ENCODE measurements around the gene YBX2. TPM values are rescaled to one million over a fixed set of nuclear protein-coding genes. Genes with fewer than 3 reads are reported as not detected.

YBX2 gene
- total RNA-seq, 1 donor from 2014 or later: 7.0 TPM

- peak overlapping the region; percentile 97 for H3K27ac Mint-ChIP-seq
- no peaks in the 10 kb centered on the region for H3K9me3 Mint-ChIP-seq
- peaks cover 29% of the 10 kb centered on the region for H3K36me3 Mint-ChIP-seq
- H3K4me1 Mint-ChIP-seq (ENCODE audit: unreplicated experiment): peaks cover 31% of the 10 kb centered on the region
- H3K27me3 Mint-ChIP-seq: peaks cover 4% of the 10 kb centered on the region
- TF ChIP-seq CTCF (conservative IDR thresholded peaks at IDR 0.05): no peak
- peak overlapping the region; percentile 98 for H3K4me3 Mint-ChIP-seq
- DNase-seq (ENCODE audit: extremely low spot score, unreplicated experiment): no peak
Measured at GRCh38 chr17:7241090-7241733, 53.2 kb downstream of the YBX2 start.

- H3K4me1 Mint-ChIP-seq (ENCODE audit: unreplicated experiment): peaks cover 30% of the 10 kb centered on the region
- peak overlapping the region; percentile 98 for H3K4me3 Mint-ChIP-seq
- H3K27me3 Mint-ChIP-seq: peaks cover 4% of the 10 kb centered on the region
- H3K9me3 Mint-ChIP-seq: no peaks in the 10 kb centered on the region
- H3K36me3 Mint-ChIP-seq: peaks cover 25% of the 10 kb centered on the region
- TF ChIP-seq CTCF (conservative IDR thresholded peaks at IDR 0.05): no peak
- DNase-seq (ENCODE audit: extremely low spot score, unreplicated experiment): no peak
- H3K27ac Mint-ChIP-seq: peak overlapping the region; percentile 97
Measured at GRCh38 chr17:7240375-7240774, 54.1 kb downstream of the YBX2 start.

- no peak for TF ChIP-seq CTCF (conservative IDR thresholded peaks at IDR 0.05)
- H3K9me3 Mint-ChIP-seq: no peaks in the 10 kb centered on the region
- H3K36me3 Mint-ChIP-seq: peaks cover 28% of the 10 kb centered on the region
- H3K4me1 Mint-ChIP-seq (ENCODE audit: unreplicated experiment): peaks cover 35% of the 10 kb centered on the region
- DNase-seq (ENCODE audit: extremely low spot score, unreplicated experiment): peak; percentile 98
- peak within 1 kb of the TSS; percentile 98 for H3K4me3 Mint-ChIP-seq
- H3K27me3 Mint-ChIP-seq: peaks cover 4% of the 10 kb centered on the region
- H3K27ac Mint-ChIP-seq: peak within 1 kb of the TSS; percentile 97
Measured at GRCh38 chr17:7239091-7240027, 55.1 kb downstream of the YBX2 start, which contains the start of gene PHF23. Gene PHF23 (minus strand): TSS chr17:7239457. CDS start chr17:7239279, 178 bp downstream.

- H3K4me1 Mint-ChIP-seq (ENCODE audit: unreplicated experiment): peaks cover 38% of the 10 kb centered on the region
- H3K4me3 Mint-ChIP-seq: peak overlapping the region; percentile 98
Measured at GRCh38 chr17:7238420-7239090, 55.9 kb downstream of the YBX2 start.

More at GRCh38 chr17:7238420-7239090, 55.9 kb downstream of the YBX2 start:
- peaks cover 27% of the 10 kb centered on the region for H3K36me3 Mint-ChIP-seq
- H3K27ac Mint-ChIP-seq: peak overlapping the region; percentile 97
- no peaks in the 10 kb centered on the region for H3K9me3 Mint-ChIP-seq
- TF ChIP-seq CTCF (conservative IDR thresholded peaks at IDR 0.05): no peak
- DNase-seq (ENCODE audit: extremely low spot score, unreplicated experiment): no peak
- H3K27me3 Mint-ChIP-seq: peaks cover 4% of the 10 kb centered on the region

Other genes starting within 250 kb of the YBX2 start
- gene CLEC10A, start 214.4 kb downstream of the YBX2 start, total RNA-seq (ENCODE audit: low replicate concordance): not detected in 2 replicates
- 0.82 and 1.3 TPM in 2 replicates for gene ASGR2, start 179.8 kb downstream of the YBX2 start, total RNA-seq (ENCODE audit: low replicate concordance)
- gene ASGR1, start 115.3 kb downstream of the YBX2 start, total RNA-seq (ENCODE audit: low replicate concordance): 7.5 and 9.7 TPM in 2 replicates
- gene DLG4, start 74.8 kb downstream of the YBX2 start, total RNA-seq (ENCODE audit: low replicate concordance): 7.8 and 46.1 TPM in 2 replicates
- 573 and 617 TPM in 2 replicates for gene ACADVL, start 74.7 kb downstream of the YBX2 start, total RNA-seq (ENCODE audit: low replicate concordance)
- gene DVL2, start 60.1 kb downstream of the YBX2 start, total RNA-seq (ENCODE audit: low replicate concordance): 62.8 and 93.9 TPM in 2 replicates
- 42.8 and 61.1 TPM in 2 replicates for gene PHF23, start 55.2 kb downstream of the YBX2 start, total RNA-seq (ENCODE audit: low replicate concordance)
- 478 and 570 TPM in 2 replicates for gene GABARAP, start 52.2 kb downstream of the YBX2 start, total RNA-seq (ENCODE audit: low replicate concordance)
- gene CTDNEP1, start 42.9 kb downstream of the YBX2 start, total RNA-seq (ENCODE audit: low replicate concordance): 138 and 154 TPM in 2 replicates
- 43.1 and 55.7 TPM in 2 replicates for gene ELP5, start 42.4 kb downstream of the YBX2 start, total RNA-seq (ENCODE audit: low replicate concordance)
- gene CLDN7, start 32.2 kb downstream of the YBX2 start, total RNA-seq (ENCODE audit: low replicate concordance): 118 and 284 TPM in 2 replicates
- gene SLC2A4, start 12.9 kb downstream of the YBX2 start, total RNA-seq (ENCODE audit: low replicate concordance): 1.2 and 4.0 TPM in 2 replicates
- gene EIF5A, start 13.0 kb upstream of the YBX2 start, total RNA-seq (ENCODE audit: low replicate concordance): 454 and 510 TPM in 2 replicates
- 75.0 and 75.4 TPM in 2 replicates for gene GPS2, start 20.7 kb upstream of the YBX2 start, total RNA-seq (ENCODE audit: low replicate concordance)
- gene NEURL4, start 34.7 kb upstream of the YBX2 start, total RNA-seq (ENCODE audit: low replicate concordance): 49.9 and 61.5 TPM in 2 replicates
- gene ACAP1, start 41.9 kb upstream of the YBX2 start, total RNA-seq (ENCODE audit: low replicate concordance): 3.2 and 8.3 TPM in 2 replicates
- gene KCTD11, start 57.5 kb upstream of the YBX2 start, total RNA-seq (ENCODE audit: low replicate concordance): 9.5 and 15.5 TPM in 2 replicates
- not detected in 2 replicates for gene TMEM95, start 60.5 kb upstream of the YBX2 start, total RNA-seq (ENCODE audit: low replicate concordance)
- gene TNK1, start 86.5 kb upstream of the YBX2 start, total RNA-seq (ENCODE audit: low replicate concordance): 6.6 and 11.5 TPM in 2 replicates
- gene PLSCR3, start 99.9 kb upstream of the YBX2 start, total RNA-seq (ENCODE audit: low replicate concordance): 39.8 and 55.8 TPM in 2 replicates
- gene TMEM256, start 109.5 kb upstream of the YBX2 start, total RNA-seq (ENCODE audit: low replicate concordance): 89.8 and 90.3 TPM in 2 replicates
- 15.0 and 68.4 TPM in 2 replicates for gene NLGN2, start 113.2 kb upstream of the YBX2 start, total RNA-seq (ENCODE audit: low replicate concordance)
- 0.31 TPM in 1 of 2 replicates, not detected in the other for gene SPEM1, start 125.7 kb upstream of the YBX2 start, total RNA-seq (ENCODE audit: low replicate concordance)
- not detected in 2 replicates for gene SPEM2, start 131.0 kb upstream of the YBX2 start, total RNA-seq (ENCODE audit: low replicate concordance)
- not detected in 2 replicates for gene SPEM3, start 134.2 kb upstream of the YBX2 start, total RNA-seq (ENCODE audit: low replicate concordance)
- gene TMEM102, start 140.8 kb upstream of the YBX2 start, total RNA-seq (ENCODE audit: low replicate concordance): 6.4 and 15.9 TPM in 2 replicates
- 21.8 and 76.0 TPM in 2 replicates for gene FGF11, start 144.9 kb upstream of the YBX2 start, total RNA-seq (ENCODE audit: low replicate concordance)
- 16.4 and 51.1 TPM in 2 replicates for gene CHRNB1, start 150.4 kb upstream of the YBX2 start, total RNA-seq (ENCODE audit: low replicate concordance)
- 34.5 and 76.6 TPM in 2 replicates for gene ZBTB4, start 185.0 kb upstream of the YBX2 start, total RNA-seq (ENCODE audit: low replicate concordance)
- not detected in 2 replicates for gene SLC35G6, start 186.8 kb upstream of the YBX2 start, total RNA-seq (ENCODE audit: low replicate concordance)
- gene POLR2A, start 189.7 kb upstream of the YBX2 start, total RNA-seq (ENCODE audit: low replicate concordance): 175 and 244 TPM in 2 replicates

Data from type B pancreatic cell (in vitro differentiated cells).